Thymus (tissue), 11 donors: ENCODE results near the gene FAT1. TPM values are rescaled to one million over a fixed set of nuclear protein-coding genes. Genes with fewer than 3 reads are reported as not detected.

Experiments
- DNase-seq, 9 donors: peaks; one replicate each; pipeline ENCODE4 v3.0.0-alpha.2; 2013; ENCODE audit warnings: low spot score in 9 of 9, low read depth in 6 of 9, missing footprints in 1 of 9
- H3K27ac ChIP-seq, 2 donors: one replicate each; pipeline ENCODE4 v1.5.1; 2013; ENCODE audit warnings: control low read depth in 1 of 2, low read depth in 1 of 2, low read length in 1 of 2, mild to moderate bottlenecking in 1 of 2, moderate library complexity in 1 of 2
- H3K27me3 ChIP-seq, 2 donors: one replicate each; pipeline ENCODE4 v1.5.1; 2013; ENCODE audit warnings: low read length in 1 of 2; ENCODE audit not compliant: control insufficient read depth in 2 of 2, insufficient read depth in 1 of 2
- H3K36me3 ChIP-seq, 2 donors: one replicate each; pipeline ENCODE4 v1.5.1; 2013; ENCODE audit warnings: low read length in 1 of 2, mild to moderate bottlenecking in 1 of 2, moderate library complexity in 1 of 2; ENCODE audit not compliant: control insufficient read depth in 2 of 2, insufficient read depth in 2 of 2
- H3K4me1 ChIP-seq, 2 donors: one replicate each; pipeline ENCODE4 v1.5.1; 2013; ENCODE audit warnings: low read length in 2 of 2; ENCODE audit not compliant: control insufficient read depth in 2 of 2, insufficient read depth in 2 of 2
- H3K4me3 ChIP-seq, 2 donors: one replicate each; pipeline ENCODE4 v1.5.1; 2013; ENCODE audit warnings: low read length in 2 of 2, control low read depth in 1 of 2, mild to moderate bottlenecking in 1 of 2
- H3K9me3 ChIP-seq, 2 donors: one replicate each; pipeline ENCODE4 v1.5.1; 2013; ENCODE audit warnings: low read length in 1 of 2, mild to moderate bottlenecking in 1 of 2; ENCODE audit not compliant: control insufficient read depth in 2 of 2, insufficient read depth in 1 of 2
- WGBS: extraction: QIAGEN DNeasy Blood & Tissue Kit; methylation state at CpG from one replicate; pipeline ENCODE4 v1.1.7; 2013; 5-methylcytosine and 5-hydroxymethylcytosine counted together
- polyA plus RNA-seq: library from polyadenylated mRNA; stranded (reverse); fragments of 200-250 nt; gene quantifications from one replicate; pipeline ENCODE4 v1.2.3, GENCODE V29; 2013
- total RNA-seq: library from RNA; stranded (reverse); fragments of 120-200 nt; gene quantifications from one replicate; pipeline ENCODE4 v1.2.4, GENCODE V29; 2013
- donor health status: healthy.

The FAT1 gene
- total and polyA plus RNA-seq, 2 donors, result 9.0 to 16.1 TPM

DNA sequence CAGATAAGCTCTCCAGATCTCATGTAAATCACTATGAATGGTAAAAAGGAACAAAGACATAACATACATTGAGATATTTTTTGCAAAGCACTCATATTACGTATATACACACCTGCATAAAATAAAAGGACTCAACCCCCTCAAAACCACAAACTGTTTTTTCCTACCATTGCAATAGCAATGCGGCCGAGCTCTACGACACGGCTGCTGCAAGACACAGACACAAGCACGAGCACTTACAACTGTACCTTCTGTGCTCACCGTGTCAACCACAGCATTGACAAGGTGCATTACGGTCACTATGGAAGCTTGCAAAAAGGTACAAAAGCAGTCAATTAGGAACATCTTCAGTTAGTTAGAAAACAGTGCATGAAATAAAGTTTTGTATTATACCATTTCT lies 131.2 kb downstream of the FAT1 start:
- H3K27ac ChIP-seq, result peak overlapping the region in 1 of 2 donors; percentile 32
- H3K4me1 ChIP-seq, result peaks cover 0 to 2% of the 10 kb centered on the region in 2 donors
- H3K9me3 ChIP-seq, result peaks cover 0 to 4% of the 10 kb centered on the region in 2 donors
- no peaks in the 10 kb centered on the region for H3K27me3 ChIP-seq
- H3K4me3 ChIP-seq, result no peak overlapping the region
- H3K36me3 ChIP-seq, result no peaks in the 10 kb centered on the region
- DNase-seq, result peak in 5 of 9 donors; percentile 3 to 60 (median 24)
- WGBS, result 76% methylated on average over 8 of the region's 8 CpGs

DNA sequence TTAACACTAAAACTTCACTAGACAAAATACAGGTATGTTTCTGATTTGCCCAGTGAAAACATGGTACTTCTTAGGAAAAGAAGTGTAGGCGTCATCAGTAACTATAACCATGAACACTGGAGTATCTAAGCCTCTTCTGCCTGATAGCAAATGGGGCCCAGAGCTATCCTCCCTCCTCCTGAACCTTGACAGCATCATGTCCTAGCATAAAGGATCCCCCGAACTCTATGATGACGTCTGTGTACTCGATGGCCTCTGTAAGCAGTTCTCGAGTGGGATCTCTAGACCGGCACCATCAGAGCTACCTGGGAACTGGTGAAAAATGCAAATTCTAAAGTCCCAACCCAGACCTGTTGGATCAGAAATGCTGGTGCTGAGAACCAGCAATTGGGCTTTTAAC lies 132.0 kb downstream of the FAT1 start:
- H3K27me3 ChIP-seq, result no peaks in the 10 kb centered on the region
- peaks cover 0 to 2% of the 10 kb centered on the region in 2 donors for H3K4me1 ChIP-seq
- H3K36me3 ChIP-seq, result no peaks in the 10 kb centered on the region
- H3K4me3 ChIP-seq, result no peak overlapping the region
- peak overlapping the region in 1 of 2 donors; percentile 42 for H3K27ac ChIP-seq
- DNase-seq, result no peak
- WGBS, result 88% methylated on average over 6 of the region's 6 CpGs
- no peaks in the 10 kb centered on the region for H3K9me3 ChIP-seq

DNA sequence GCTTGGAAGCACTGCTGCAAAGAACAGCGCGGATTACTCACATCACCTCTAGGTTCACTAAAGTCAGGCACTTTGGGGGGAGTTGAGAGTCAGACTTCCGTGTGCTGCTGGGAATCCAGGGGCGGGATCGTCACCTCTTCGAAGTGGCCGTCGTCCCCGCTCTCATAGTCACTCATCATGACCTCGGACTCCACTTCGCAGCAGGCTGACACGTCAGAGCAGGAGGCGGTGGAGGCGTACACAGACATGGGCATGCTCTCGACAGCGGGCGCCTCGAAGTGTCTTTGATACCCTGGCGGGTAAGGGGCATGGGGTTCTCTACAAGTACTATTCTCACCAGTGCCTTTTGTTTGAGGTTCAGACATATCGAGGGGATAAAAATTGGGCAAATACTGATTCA lies 135.2 kb downstream of the FAT1 start:
- no peak overlapping the region for H3K27ac ChIP-seq
- H3K27me3 ChIP-seq, result no peaks in the 10 kb centered on the region
- H3K4me3 ChIP-seq, result no peak overlapping the region
- 96% methylated on average over 20 of the region's 20 CpGs for WGBS
- H3K9me3 ChIP-seq, result no peaks in the 10 kb centered on the region
- H3K4me1 ChIP-seq, result peaks cover 0 to 2% of the 10 kb centered on the region in 2 donors
- DNase-seq, result no peak
- H3K36me3 ChIP-seq, result no peaks in the 10 kb centered on the region

DNA sequence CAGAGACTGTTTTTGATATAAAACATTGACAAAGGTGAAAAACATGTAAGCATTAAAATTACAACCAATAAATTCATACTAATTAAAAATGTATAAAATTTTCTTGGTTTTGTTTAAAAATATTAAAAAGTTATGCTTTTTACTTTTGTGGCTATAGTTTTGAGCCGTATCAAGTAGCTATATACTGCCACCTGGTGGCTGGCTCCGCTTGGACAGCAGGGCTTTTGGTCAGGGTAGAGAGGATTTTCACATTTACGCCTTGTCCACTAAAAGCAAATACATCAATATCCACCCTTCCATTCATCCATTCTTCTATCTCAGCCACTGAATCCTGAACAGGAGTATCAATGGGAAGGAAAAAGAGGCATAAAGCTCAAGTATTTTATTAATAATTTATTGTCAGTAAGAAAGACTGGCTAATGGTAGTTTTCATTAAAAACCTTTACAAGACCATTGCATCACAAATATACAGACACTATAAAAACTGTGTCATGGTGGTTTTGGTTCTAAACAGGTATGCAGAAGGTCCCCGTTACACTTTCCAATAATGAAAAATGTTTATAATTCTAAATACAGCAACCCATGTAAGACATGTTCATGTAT lies 136.1 kb downstream of the FAT1 start:
- no peaks in the 10 kb centered on the region for H3K9me3 ChIP-seq
- H3K27ac ChIP-seq, result no peak overlapping the region
- no peaks in the 10 kb centered on the region for H3K27me3 ChIP-seq
- peak; percentile 3 to 60 (median 20) for DNase-seq
- no peaks in the 10 kb centered on the region for H3K36me3 ChIP-seq
- no peaks in the 10 kb centered on the region for H3K4me1 ChIP-seq
- 42% methylated on average over 4 of the region's 4 CpGs for WGBS
- no peak overlapping the region for H3K4me3 ChIP-seq

DNA sequence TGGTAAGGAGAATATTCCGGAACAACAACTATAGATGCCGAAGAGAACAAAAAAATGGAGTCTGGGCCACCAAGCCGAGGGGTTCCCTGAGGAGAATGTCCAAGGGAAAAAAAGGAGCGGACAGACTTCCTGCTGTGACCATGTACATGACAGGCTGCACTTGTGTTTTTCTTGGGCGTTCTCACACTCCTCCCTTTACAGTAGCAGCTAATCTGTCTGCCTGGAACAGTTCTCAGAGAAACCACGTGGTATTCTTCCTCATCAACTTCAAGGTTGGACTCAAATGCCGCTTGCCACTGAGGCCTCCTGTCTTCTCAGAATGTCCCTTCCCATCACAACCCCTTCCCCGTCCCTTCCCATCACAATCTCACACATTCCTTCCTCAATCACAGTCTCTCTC lies 137.5 kb downstream of the FAT1 start:
- DNase-seq, result no peak
- H3K27me3 ChIP-seq, result no peaks in the 10 kb centered on the region
- H3K36me3 ChIP-seq, result no peaks in the 10 kb centered on the region
- H3K9me3 ChIP-seq, result no peaks in the 10 kb centered on the region
- no peak overlapping the region for H3K4me3 ChIP-seq
- H3K4me1 ChIP-seq, result no peaks in the 10 kb centered on the region
- H3K27ac ChIP-seq, result no peak overlapping the region
- WGBS, result 86% methylated on average over 8 of the region's 8 CpGs

DNA sequence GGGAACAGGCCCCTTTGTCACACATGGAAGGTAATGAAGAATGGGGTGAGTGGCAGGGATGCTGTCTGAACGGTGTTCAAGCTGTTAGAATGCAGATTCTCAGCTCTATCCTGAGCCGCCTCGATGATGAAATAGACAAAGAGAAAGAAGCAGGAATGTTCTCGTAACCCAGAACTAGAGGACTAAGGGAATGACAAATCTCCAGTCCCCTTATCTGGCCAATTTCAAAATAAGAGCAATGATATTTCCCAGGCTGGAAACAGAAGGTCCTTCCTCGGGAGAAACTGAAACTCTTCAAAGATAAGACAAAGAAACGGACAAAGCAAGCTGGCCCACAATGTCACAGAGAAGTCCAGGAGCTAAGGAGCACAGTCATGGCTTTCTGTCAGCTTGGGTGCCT lies 138.7 kb downstream of the FAT1 start:
- H3K27ac ChIP-seq, result no peak overlapping the region
- H3K4me3 ChIP-seq, result no peak overlapping the region
- H3K36me3 ChIP-seq, result no peaks in the 10 kb centered on the region
- no peaks in the 10 kb centered on the region for H3K27me3 ChIP-seq
- H3K4me1 ChIP-seq, result no peaks in the 10 kb centered on the region
- 92% methylated on average over 6 of the region's 6 CpGs for WGBS
- H3K9me3 ChIP-seq, result no peaks in the 10 kb centered on the region
- no peak for DNase-seq

DNA sequence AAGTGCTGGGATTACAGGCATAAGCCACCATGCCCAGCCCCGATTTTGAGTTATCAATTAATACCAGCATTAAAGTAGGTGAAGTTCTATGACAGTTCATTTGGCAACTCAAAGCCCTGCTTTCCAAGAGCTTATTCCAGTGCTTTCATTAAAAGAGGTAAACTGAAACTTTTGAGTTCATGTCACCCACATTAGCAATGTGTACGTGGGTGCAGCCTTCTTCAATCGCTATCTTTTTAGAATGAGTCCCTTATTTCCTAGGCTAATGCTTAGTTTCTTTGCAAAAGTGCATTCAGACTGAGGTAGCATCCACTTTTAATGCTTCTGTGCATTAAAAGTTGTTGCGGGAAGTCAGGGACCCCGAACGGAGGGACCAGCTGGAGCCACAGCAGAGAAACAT lies 142.2 kb downstream of the FAT1 start:
- 96% methylated on average over 6 of the region's 6 CpGs for WGBS

DNA sequence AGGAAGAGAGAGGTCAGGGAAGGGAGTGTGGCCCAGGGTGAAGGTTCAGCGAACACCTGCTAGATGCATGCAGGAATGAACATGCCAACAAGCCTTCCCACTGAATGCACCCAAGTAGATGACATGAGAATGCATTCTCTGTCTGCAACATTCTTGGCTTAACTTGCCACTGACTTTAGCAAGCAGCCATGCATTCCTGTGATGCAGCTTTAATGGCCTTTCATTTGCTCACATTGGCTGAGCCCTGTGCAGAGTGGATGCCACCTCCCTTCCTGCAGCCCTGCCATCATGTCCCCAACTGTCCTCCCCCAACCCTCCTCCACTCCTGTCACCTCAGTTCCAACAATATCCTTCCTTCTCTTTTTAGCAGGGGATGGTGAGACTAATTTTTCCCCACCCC lies 143.0 kb downstream of the FAT1 start:
- Histone ChIP-seq H3K27me3 (no peaks in the 10 kb centered on the region), H3K36me3 (no peaks in the 10 kb centered on the region), H3K4me3 (no peak overlapping the region), H3K9me3 (no peaks in the 10 kb centered on the region), H3K27ac (no peak overlapping the region), H3K4me1 (no peaks in the 10 kb centered on the region)
- DNase-seq, result no peak
- WGBS, result 92% methylated on average over 1 of the region's 1 CpG

More for the DNA sequence above, 142.2 kb downstream of the FAT1 start:
- H3K36me3 ChIP-seq, result no peaks in the 10 kb centered on the region
- no peak for DNase-seq
- no peaks in the 10 kb centered on the region for H3K27me3 ChIP-seq
- no peak overlapping the region for H3K4me3 ChIP-seq
- no peaks in the 10 kb centered on the region for H3K9me3 ChIP-seq
- no peaks in the 10 kb centered on the region for H3K4me1 ChIP-seq
- no peak overlapping the region for H3K27ac ChIP-seq

DNA sequence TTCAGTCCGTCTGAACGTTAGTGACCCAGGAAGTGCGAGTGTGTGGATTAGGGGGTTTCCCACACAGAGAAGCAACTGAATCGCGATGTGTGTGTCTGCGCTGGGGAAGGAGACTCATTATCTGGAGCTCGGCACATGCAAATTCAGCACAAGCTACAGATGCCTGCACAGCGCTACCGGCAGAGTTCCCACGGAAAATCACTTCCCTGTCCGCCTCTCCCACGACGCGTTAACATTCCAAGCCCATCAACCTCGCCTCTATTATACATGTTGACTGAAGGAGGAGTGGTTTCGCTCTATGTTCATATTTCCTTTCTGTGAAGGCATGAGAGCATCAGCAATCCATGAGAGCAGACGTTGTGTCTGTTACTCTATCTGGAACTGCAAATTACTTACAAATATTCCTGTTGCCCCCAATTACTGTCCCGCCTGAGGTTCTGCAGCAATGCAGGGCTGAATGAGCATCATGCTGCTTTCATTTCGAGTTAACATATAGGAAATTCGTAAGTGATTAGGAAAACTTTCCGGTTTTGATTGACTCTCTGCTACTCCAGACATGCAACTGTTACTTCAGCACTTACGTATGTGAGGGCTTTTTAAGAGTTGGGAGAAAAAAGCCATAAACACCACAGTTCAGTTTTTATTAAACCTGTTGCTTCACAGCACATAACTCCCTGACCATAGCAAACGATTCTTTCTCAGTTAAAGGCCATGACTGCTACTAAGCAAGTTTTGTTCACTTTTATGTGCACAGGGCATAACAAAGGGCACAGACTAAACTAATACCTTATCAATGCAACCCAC lies 153.3 kb downstream of the FAT1 start:
- no peak for DNase-seq
- H3K4me3 ChIP-seq, result no peak overlapping the region

More for the DNA sequence above, 153.3 kb downstream of the FAT1 start:
- no peaks in the 10 kb centered on the region for H3K27me3 ChIP-seq
- no peak overlapping the region for H3K27ac ChIP-seq
- H3K4me1 ChIP-seq, result no peaks in the 10 kb centered on the region
- WGBS, result 73% methylated on average over 23 of the region's 23 CpGs
- peaks cover 0 to 3% of the 10 kb centered on the region in 2 donors for H3K9me3 ChIP-seq
- H3K36me3 ChIP-seq, result no peaks in the 10 kb centered on the region
